ENCODE results near the gene IL12RB1.

Gene IL12RB1

DNA sequence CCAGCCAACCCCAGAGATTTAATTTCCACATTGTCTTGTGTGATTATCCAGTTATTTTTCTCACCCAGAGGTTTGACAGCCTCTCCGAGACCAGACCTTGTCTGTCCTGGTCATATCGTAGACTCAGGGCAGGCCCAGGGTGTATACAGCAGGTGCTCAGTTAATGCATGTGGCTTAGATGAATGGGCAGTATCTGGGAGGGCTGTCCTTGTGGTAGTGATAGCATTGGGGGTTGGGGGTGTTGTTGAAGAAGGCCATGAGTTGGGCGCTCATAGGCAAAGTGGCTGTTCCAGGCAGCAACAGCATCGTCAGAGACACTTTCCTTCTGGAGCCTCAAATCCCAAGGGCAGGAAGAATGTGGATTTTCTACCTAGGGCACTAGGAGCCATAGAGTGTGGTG lies 27.7 kb upstream of the IL12RB1 start:
- H3K27ac ChIP-seq = 0 out of 2 replicates have a peak overlapping the region, but pooled peaks have one; percentile 8
- ChIA-PET POLR2A (ENCODE audit: low non-redundant PET) (no interaction called here), CTCF (interaction anchor here (0.7 kb wide), 1 partner anchor 40 kb away, joined by 3 read pairs; no protein-coding TSS in a partner anchor)
- TF ChIP-seq, protein P1, sequence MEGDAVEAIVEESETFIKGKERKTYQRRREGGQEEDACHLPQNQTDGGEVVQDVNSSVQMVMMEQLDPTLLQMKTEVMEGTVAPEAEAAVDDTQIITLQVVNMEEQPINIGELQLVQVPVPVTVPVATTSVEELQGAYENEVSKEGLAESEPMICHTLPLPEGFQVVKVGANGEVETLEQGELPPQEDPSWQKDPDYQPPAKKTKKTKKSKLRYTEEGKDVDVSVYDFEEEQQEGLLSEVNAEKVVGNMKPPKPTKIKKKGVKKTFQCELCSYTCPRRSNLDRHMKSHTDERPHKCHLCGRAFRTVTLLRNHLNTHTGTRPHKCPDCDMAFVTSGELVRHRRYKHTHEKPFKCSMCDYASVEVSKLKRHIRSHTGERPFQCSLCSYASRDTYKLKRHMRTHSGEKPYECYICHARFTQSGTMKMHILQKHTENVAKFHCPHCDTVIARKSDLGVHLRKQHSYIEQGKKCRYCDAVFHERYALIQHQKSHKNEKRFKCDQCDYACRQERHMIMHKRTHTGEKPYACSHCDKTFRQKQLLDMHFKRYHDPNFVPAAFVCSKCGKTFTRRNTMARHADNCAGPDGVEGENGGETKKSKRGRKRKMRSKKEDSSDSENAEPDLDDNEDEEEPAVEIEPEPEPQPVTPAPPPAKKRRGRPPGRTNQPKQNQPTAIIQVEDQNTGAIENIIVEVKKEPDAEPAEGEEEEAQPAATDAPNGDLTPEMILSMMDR (conservative IDR thresholded peaks at IDR 0.05; ENCODE audit: low read depth) = no peak
- no peak for DNase-seq (ENCODE audit: low spot score)

GRCh38 chr19:18113827-18114226 lies 27.1 kb upstream of the IL12RB1 start:
- POLR2A ChIA-PET (ENCODE audit: low non-redundant PET) = no interaction called here
- TF ChIP-seq, protein P1 (conservative IDR thresholded peaks at IDR 0.05; ENCODE audit: low read depth) = no peak
- no peak for DNase-seq (ENCODE audit: low spot score)
- peak overlapping the region; percentile 66 for H3K27ac ChIP-seq
- CTCF ChIA-PET = interaction anchor here (0.7 to 1.0 kb wide), 3 partner anchors 41 to 132 kb away, joined by 3 to 7 read pairs (median 3); no protein-coding TSS in a partner anchor

DNA sequence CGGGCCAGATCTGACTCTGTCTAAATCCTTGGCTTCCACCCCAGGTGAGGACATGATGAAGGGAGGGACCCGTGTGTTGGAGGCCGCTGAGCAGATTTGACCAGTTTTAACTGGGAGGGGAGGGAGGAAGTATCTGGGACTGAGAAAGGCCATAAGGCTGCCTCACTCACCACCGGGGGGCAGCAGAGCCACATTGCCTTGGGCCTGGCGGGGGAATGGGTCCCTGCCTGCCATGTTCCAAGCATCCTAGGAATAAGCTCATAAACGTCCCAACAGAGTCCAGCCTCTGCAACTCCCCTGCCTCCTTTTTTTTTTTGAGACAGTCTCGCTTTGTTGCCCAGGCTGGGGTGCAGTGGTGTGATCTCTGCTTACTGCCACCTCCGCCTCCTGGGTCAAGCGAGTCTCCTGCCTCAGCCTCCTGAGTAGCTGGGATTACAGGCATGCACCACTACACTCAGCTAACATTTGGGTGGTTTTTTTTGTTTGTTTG lies 26.3 kb upstream of the IL12RB1 start:
- peak; percentile 86 for DNase-seq (ENCODE audit: low spot score)
- H3K27ac ChIP-seq = peak overlapping the region; percentile 66
- CTCF ChIA-PET = interaction anchor here (0.5 to 1.0 kb wide), 11 partner anchors 12 to 291 kb away, joined by 3 to 8 read pairs (median 5); partner anchors contain the start of gene ARRDC2
- TF ChIP-seq, protein P1 (conservative IDR thresholded peaks at IDR 0.05; ENCODE audit: low read depth) = peak; percentile 99
- POLR2A ChIA-PET (ENCODE audit: low non-redundant PET) = interaction anchor here (0.6 kb wide), 1 partner anchor 81 kb away, joined by 3 read pairs; no protein-coding TSS in a partner anchor

DNA sequence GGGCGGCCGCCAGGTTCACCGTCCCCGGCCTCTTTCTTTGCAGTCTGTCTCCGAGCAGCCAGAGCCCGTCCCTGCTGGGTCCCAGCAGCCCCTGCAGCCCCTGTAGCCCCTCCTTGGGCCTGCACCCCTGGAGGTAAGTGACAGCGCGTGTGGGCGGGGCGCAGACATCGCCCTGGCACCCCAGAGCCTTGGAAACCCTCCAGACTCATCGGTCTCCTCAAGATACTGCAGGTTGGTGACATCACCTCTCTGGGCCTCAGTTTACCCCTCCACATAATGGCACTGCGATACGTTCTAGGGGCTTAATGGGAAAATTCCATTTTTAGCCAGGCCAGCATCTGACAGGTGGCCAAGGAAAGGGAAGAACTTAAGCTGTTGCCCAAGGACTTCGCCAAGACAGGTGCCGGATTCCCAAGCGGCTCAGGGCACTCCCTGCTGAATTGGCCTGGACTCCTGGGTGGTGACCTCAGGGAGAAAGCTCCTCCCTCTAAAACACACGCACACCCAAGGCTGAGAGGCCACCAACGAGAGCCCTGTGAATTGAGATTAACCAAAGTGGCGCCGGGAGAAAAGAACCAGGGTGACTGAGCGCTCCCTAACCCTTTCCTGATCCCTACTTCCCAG lies 24.0 kb upstream of the IL12RB1 start:
- peak overlapping the region; percentile 63 for H3K27ac ChIP-seq
- CTCF ChIA-PET = interaction anchor here (0.7 to 2.8 kb wide), 3 partner anchors 57 to 142 kb away, joined by 3 to 11 read pairs (median 3); no protein-coding TSS in a partner anchor
- DNase-seq (ENCODE audit: low spot score) = no peak
- TF ChIP-seq, protein P1 (conservative IDR thresholded peaks at IDR 0.05; ENCODE audit: low read depth) = no peak
- POLR2A ChIA-PET (ENCODE audit: low non-redundant PET) = interaction anchor here (0.6 to 0.9 kb wide), 3 partner anchors 12 to 72 kb away, joined by 3 to 6 read pairs (median 4); no protein-coding TSS in a partner anchor

- no peak for DNase-seq (ENCODE audit: low spot score)
- H3K27ac ChIP-seq = peak overlapping the region; percentile 63
- POLR2A ChIA-PET (ENCODE audit: low non-redundant PET) = interaction anchor here (0.5 to 0.9 kb wide), 5 partner anchors 11 to 195 kb away, joined by 3 to 6 read pairs (median 4); no protein-coding TSS in a partner anchor
Observed at GRCh38 chr19:18109733-18110608, 23.2 kb upstream of the IL12RB1 start.

More at GRCh38 chr19:18109733-18110608, 23.2 kb upstream of the IL12RB1 start:
- TF ChIP-seq, protein P1 (conservative IDR thresholded peaks at IDR 0.05; ENCODE audit: low read depth) = no peak
- CTCF ChIA-PET = interaction anchor here (1.0 to 2.8 kb wide), 2 partner anchors 58 to 142 kb away, joined by 3 to 11 read pairs; no protein-coding TSS in a partner anchor

Measured in RWPE1 (cell line).